H1 (cell line): ENCODE data around the gene MBTPS2. TPM values are rescaled to one million over a fixed set of nuclear protein-coding genes. Genes with fewer than 3 reads are reported as not detected.

Experiments
- CTCF ChIA-PET: fragments of 300-600 bp; sonication (Branson Sonifier 250); formaldehyde crosslinking; loops from one replicate; lab custom pipeline; 2021; ENCODE audit not compliant: partially characterized antibody; lab: Charles Lee
- POLR2A ChIA-PET: fragments of 300-600 bp; sonication (Branson Sonifier 250); formaldehyde crosslinking; loops from one replicate; lab custom pipeline; 2021; ENCODE audit warnings: inconsistent platforms; ENCODE audit not compliant: partially characterized antibody; lab: Charles Lee
- DNase-seq, 2 experiments: peaks; one replicate each; pipeline versions ENCODE4 v3.0.0 to v3.0.0-alpha.2; 2010 to 2022; ENCODE audit warnings: low spot score in 2 of 2, low read depth in 1 of 2, mixed read lengths in 1 of 2
- FAIRE-seq: peaks from 2 replicates; lab custom pipeline; 2011; peaks lifted over from hg19 to GRCh38; lab: Jason Lieb, UNC
- H2AFZ ChIP-seq: 2 replicates; pipeline ENCODE4 v1.8.1; 2012; ENCODE audit warnings: low read length, inconsistent platforms
- H2AK5ac ChIP-seq: 2 replicates; pipeline ENCODE4 v1.6.1; 2013; ENCODE audit warnings: low read depth, low read length
- H2BK120ac ChIP-seq: replicated peaks from 2 replicates; pipeline ENCODE3; 2013; ENCODE audit warnings: low read depth, low read length, inconsistent platforms
- H2BK12ac ChIP-seq: 2 replicates; pipeline ENCODE4 v1.6.1; 2013; ENCODE audit warnings: low read depth, low read length
- H2BK15ac ChIP-seq: 2 replicates; pipeline ENCODE4 v1.6.1; 2013; ENCODE audit warnings: low read length
- H2BK20ac ChIP-seq: 2 replicates; pipeline ENCODE4 v1.6.1; 2013; ENCODE audit warnings: low read length
- H2BK5ac ChIP-seq: 2 replicates; pipeline ENCODE4 v1.6.1; 2013; ENCODE audit warnings: low read depth, low read length
- H3K14ac ChIP-seq: 2 replicates; pipeline ENCODE4 v1.6.1; 2013; ENCODE audit warnings: inconsistent platforms; ENCODE audit not compliant: insufficient read length
- H3K18ac ChIP-seq: 2 replicates; pipeline ENCODE4 v1.6.1; 2013; ENCODE audit warnings: low read length; ENCODE audit errors: extremely low read depth
- H3K23ac ChIP-seq: 2 replicates; pipeline ENCODE4 v1.6.1; 2013; ENCODE audit warnings: inconsistent platforms; ENCODE audit not compliant: insufficient read length
- H3K23me2 ChIP-seq: 2 replicates; pipeline ENCODE4 v1.6.1; 2013; ENCODE audit warnings: low read depth, low read length
- H3K27ac ChIP-seq: 2 replicates; pipeline ENCODE4 v1.6.1; 2011; ENCODE audit warnings: low read depth, low read length, inconsistent platforms
- H3K27me3 ChIP-seq, 4 experiments: replicated peaks in 1 of 4; 1 replicate in 1 of 4; 2 replicates in 3 of 4; pipeline versions ENCODE4 v1.6.1 to v1.8.1; 2011 to 2013; ENCODE audit warnings: low read length in 3 of 4, mild to moderate bottlenecking in 3 of 4, inconsistent platforms in 2 of 4, mixed read lengths in 2 of 4, moderate library complexity in 1 of 4; ENCODE audit not compliant: control insufficient read depth in 3 of 4, insufficient read depth in 3 of 4; ENCODE audit errors: extremely low read depth in 1 of 4
- H3K36me3 ChIP-seq, 4 experiments: 2 replicates each; pipeline versions ENCODE4 v1.6.1 to v1.8.1; 2011 to 2013; ENCODE audit warnings: mild to moderate bottlenecking in 4 of 4, low read length in 3 of 4, moderate library complexity in 2 of 4, control low read depth in 1 of 4, inconsistent platforms in 1 of 4; ENCODE audit not compliant: insufficient read depth in 4 of 4, control insufficient read depth in 2 of 4
- H3K4ac ChIP-seq: replicated peaks from 2 replicates; pipeline ENCODE3; 2013; ENCODE audit warnings: low read length, low read depth, mixed read lengths, inconsistent platforms; ENCODE audit not compliant: insufficient read length
- H3K4me1 ChIP-seq, 4 experiments: replicated peaks in 1 of 4; 1 replicate in 1 of 4; 2 replicates in 3 of 4; pipeline versions ENCODE4 v1.6.1 to v1.8.1; 2011 to 2013; ENCODE audit warnings: low read length in 3 of 4, inconsistent platforms in 2 of 4, mixed read lengths in 1 of 4; ENCODE audit not compliant: insufficient read depth in 4 of 4, control insufficient read depth in 3 of 4
- H3K4me2 ChIP-seq, 2 experiments: 2 replicates each; pipeline versions ENCODE4 v1.6.1 to v1.8.1; 2011 to 2013; ENCODE audit warnings: low read depth in 2 of 2, low read length in 2 of 2, control low read depth in 1 of 2, inconsistent platforms in 1 of 2, mild to moderate bottlenecking in 1 of 2; ENCODE audit not compliant: insufficient read depth in 1 of 2
- H3K4me3 ChIP-seq, 4 experiments: fragments of 200-600, 300-600 bp in 1 of 4; sonication (generic), shearing (Covaris generic), sonication (Bioruptor Twin) in 1 of 4; 2 replicates each; pipeline versions ENCODE4 v1.5.1 to v1.8.1; 2011 to 2016; ENCODE audit warnings: low read length in 4 of 4, low read depth in 3 of 4, control low read depth in 2 of 4, inconsistent platforms in 2 of 4, mild to moderate bottlenecking in 2 of 4, mixed read lengths in 1 of 4, moderate library complexity in 1 of 4; ENCODE audit not compliant: insufficient read depth in 2 of 4; ENCODE audit errors: extremely low read depth in 1 of 4
- H3K56ac ChIP-seq: replicated peaks from 2 replicates; pipeline ENCODE3; 2013; ENCODE audit warnings: low read depth, mild to moderate bottlenecking, mixed read lengths, low read length, inconsistent platforms; ENCODE audit not compliant: insufficient read length
- H3K79me1 ChIP-seq: 2 replicates; pipeline ENCODE4 v1.6.1; 2013; ENCODE audit warnings: low read depth, low read length, control low read depth
- H3K79me2 ChIP-seq, 2 experiments: 2 replicates each; pipeline versions ENCODE4 v1.6.1 to v1.8.1; 2012 to 2013; ENCODE audit warnings: low read length in 2 of 2, mild to moderate bottlenecking in 2 of 2, inconsistent platforms in 1 of 2; ENCODE audit not compliant: insufficient read depth in 2 of 2, control insufficient read depth in 1 of 2
- H3K9ac ChIP-seq, 4 experiments: replicated peaks in 1 of 4; 1 replicate in 1 of 4; 2 replicates in 3 of 4; pipeline versions ENCODE4 v1.6.1 to v1.8.1; 2011 to 2013; ENCODE audit warnings: low read depth in 3 of 4, low read length in 3 of 4, control low read depth in 2 of 4, mild to moderate bottlenecking in 2 of 4, moderate library complexity in 2 of 4, inconsistent platforms in 1 of 4; ENCODE audit errors: extremely low read depth in 1 of 4
- H3K9me3 ChIP-seq, 2 experiments: 2 replicates each; pipeline versions ENCODE4 v1.6.1 to v1.8.1; 2012 to 2013; ENCODE audit warnings: mild to moderate bottlenecking in 2 of 2, moderate library complexity in 2 of 2, control low read depth in 1 of 2, inconsistent platforms in 1 of 2, low read depth in 1 of 2, low read length in 1 of 2, mixed read lengths in 1 of 2; ENCODE audit not compliant: insufficient read depth in 2 of 2
- H4K20me1 ChIP-seq, 2 experiments: replicated peaks in 1 of 2; 2 replicates each; pipeline versions ENCODE3 to v1.8.1; 2011 to 2013; ENCODE audit warnings: inconsistent platforms in 2 of 2, low read length in 2 of 2, mild to moderate bottlenecking in 1 of 2; ENCODE audit not compliant: insufficient read depth in 2 of 2, control insufficient read depth in 1 of 2
- H4K5ac ChIP-seq: 2 replicates; pipeline ENCODE4 v1.6.1; 2013; ENCODE audit warnings: low read length, low read depth, mixed read lengths, inconsistent platforms; ENCODE audit not compliant: insufficient read length
- H4K8ac ChIP-seq: 2 replicates; pipeline ENCODE4 v1.8.0; 2013; ENCODE audit warnings: mild to moderate bottlenecking, moderate library complexity, low read length, inconsistent platforms; ENCODE audit not compliant: insufficient read depth; ENCODE audit errors: extremely low read depth
- H4K91ac ChIP-seq: replicated peaks from 2 replicates; pipeline ENCODE3; 2013; ENCODE audit warnings: low read length, mixed read lengths, inconsistent platforms; ENCODE audit not compliant: insufficient read length
- BRCA1 ChIP-seq: IDR thresholded peaks from 2 replicates; pipeline ENCODE4 v1.6.1; 2012; ENCODE audit warnings: low read depth, low read length, improper control_type of control experiment
- JUN ChIP-seq: IDR thresholded peaks from 2 replicates; pipeline ENCODE4 v1.6.1; 2011; ENCODE audit warnings: low read depth, mild to moderate bottlenecking, improper control_type of control experiment, low read length
- SP1 ChIP-seq: IDR thresholded peaks from 2 replicates; pipeline ENCODE4 v1.6.1; 2011; ENCODE audit warnings: low read depth, low read length
- WGBS, 2 experiments: shearing (Covaris generic) in 1 of 2; methylation state at CpG; one replicate each; pipeline versions ENCODE4 v1.1.6 to v1.1.7; 2013 to 2015; ENCODE audit warnings: low lambda C conversion rate in 2 of 2, mixed read lengths in 2 of 2, inconsistent platforms in 1 of 2, low coverage in 1 of 2, missing lambda C conversion rate in 1 of 2; ENCODE audit not compliant: insufficient replicate concordance in 2 of 2, insufficient coverage in 1 of 2, insufficient read length in 1 of 2; ENCODE audit errors: extremely low coverage in 1 of 2, missing lambda C conversion rate in 1 of 2; 5-methylcytosine and 5-hydroxymethylcytosine counted together
- polyA plus RNA-seq, 7 experiments: library from polyadenylated mRNA; depleted of rRNA in 3 of 7; stranded (reverse) in 5 of 7; unstranded in 2 of 7; fragments of >200 nt in 5 of 7; fragments of 200-250 nt in 2 of 7; gene quantifications; 1 replicate in 5 of 7; 2 replicates in 1 of 7; 4 replicates in 1 of 7; pipeline versions ENCODE4 v1.2.1 to v1.2.3, GENCODE V29; 2011 to 2013; ENCODE audit warnings: missing spikeins in 2 of 7, mixed read lengths in 2 of 7
- total RNA-seq: library from RNA; stranded (reverse); fragmentation: NEBNext Ultra II Directional; extraction: Animal tissue kit (Norgen Biotek cat#: 25700); gene quantifications from 2 replicates; pipeline ENCODE4 v1.2.1, GENCODE V29; 2021
- TF ChIP-seq, protein P1 (sequence below), 3 experiments: IDR thresholded peaks; 1 replicate in 2 of 3; 2 replicates in 1 of 3; pipeline versions ENCODE4 v1.5.1 to v1.6.1; 2011; ENCODE audit warnings: low read length in 3 of 3, mild to moderate bottlenecking in 3 of 3, inconsistent platforms in 2 of 3, low read depth in 1 of 3, moderate library complexity in 1 of 3; ENCODE audit not compliant: insufficient read depth in 1 of 3; ENCODE audit errors: control extremely low read depth in 1 of 3
- TF ChIP-seq, protein P2 (sequence below): IDR thresholded peaks from 2 replicates; pipeline ENCODE4 v1.6.1; 2011; ENCODE audit warnings: low read length, improper control_type of control experiment

The MBTPS2 gene
- total and polyA plus RNA-seq, 2 of the 8 experiments (the other 6 are each of a cell fraction or from before 2014, with no cell fraction given) = 4.3 to 7.4 TPM

DNA sequence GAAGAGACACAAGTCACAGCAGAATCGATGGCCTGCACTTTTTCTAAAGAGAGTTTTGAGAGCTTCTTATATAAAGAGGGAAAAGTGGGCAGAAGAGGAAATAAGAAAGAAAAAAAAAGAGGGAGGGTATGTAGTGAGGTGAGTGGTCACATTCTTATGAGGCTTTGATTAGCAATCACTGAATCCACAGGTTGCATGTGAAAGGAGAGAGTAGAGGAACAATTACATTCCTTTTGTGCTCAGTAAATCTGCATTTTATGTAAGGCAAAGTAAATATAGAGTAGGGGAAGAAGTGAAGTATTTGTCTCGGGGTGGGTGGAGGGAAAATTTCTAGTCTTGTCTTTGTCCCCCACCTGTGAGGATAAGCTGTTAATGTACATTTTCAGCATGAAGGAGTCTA lies 26.8 kb upstream of the MBTPS2 start:
- no peaks in the 10 kb centered on the region for H3K23me2 ChIP-seq
- H3K4me1 ChIP-seq = peaks cover 0 to 7% (median 4%) of the 10 kb centered on the region in 4 experiments; a peak in 3 of 7 replicates
- DNase-seq = no peak
- no peak overlapping the region for H2BK120ac ChIP-seq
- CTCF ChIA-PET = interaction anchor here (0.6 to 2.0 kb wide), 4 partner anchors 25 to 120 kb away, joined by 3 to 7 read pairs (median 5); no protein-coding TSS in a partner anchor
- H2BK15ac ChIP-seq = no peak overlapping the region
- 0 out of 2 replicates have a peak overlapping the region, but pooled peaks have one; percentile 29 for H2BK12ac ChIP-seq
- H4K8ac ChIP-seq = no peak overlapping the region
- H3K36me3 ChIP-seq = 0 out of 8 replicates have a peak, but pooled peaks cover 0 to 5% (median 0%) of the 10 kb centered on the region in 4 experiments
- no peaks in the 10 kb centered on the region for H3K27me3 ChIP-seq
- H3K56ac ChIP-seq = no peak overlapping the region
- no peak overlapping the region for H3K27ac ChIP-seq
- H3K4me3 ChIP-seq = no peak overlapping the region; a peak in 1 of 8 replicates
- H3K79me2 ChIP-seq = no peaks in the 10 kb centered on the region
- POLR2A ChIA-PET = interaction anchor here (2.1 kb wide), 1 partner anchor 10 kb away, joined by 9 read pairs; no protein-coding TSS in a partner anchor
- H2BK20ac ChIP-seq = no peak overlapping the region
- no peak overlapping the region for H3K23ac ChIP-seq
- no peak overlapping the region for H4K91ac ChIP-seq
- H3K79me1 ChIP-seq = no peaks in the 10 kb centered on the region
- no peak overlapping the region for H3K4ac ChIP-seq
- no peaks in the 10 kb centered on the region for H4K20me1 ChIP-seq
- H4K5ac ChIP-seq = no peak overlapping the region
- peaks cover 7 to 11% of the 10 kb centered on the region in 2 experiments; a peak in 2 of 4 replicates for H3K9me3 ChIP-seq
- no peak overlapping the region for H3K18ac ChIP-seq
- no peak overlapping the region for H3K9ac ChIP-seq
- H3K4me2 ChIP-seq = 0 out of 4 replicates have a peak overlapping the region, but pooled peaks of 1 of the 2 experiments have one; percentile 37
- H2AFZ ChIP-seq = no peak overlapping the region
- H2AK5ac ChIP-seq = no peak overlapping the region
- peak; percentile 32 for FAIRE-seq
- 0 out of 2 replicates have a peak overlapping the region, but pooled peaks have one; percentile 41 for H2BK5ac ChIP-seq
- no peak for TF ChIP-seq BRCA1
- TF ChIP-seq, protein P1, sequence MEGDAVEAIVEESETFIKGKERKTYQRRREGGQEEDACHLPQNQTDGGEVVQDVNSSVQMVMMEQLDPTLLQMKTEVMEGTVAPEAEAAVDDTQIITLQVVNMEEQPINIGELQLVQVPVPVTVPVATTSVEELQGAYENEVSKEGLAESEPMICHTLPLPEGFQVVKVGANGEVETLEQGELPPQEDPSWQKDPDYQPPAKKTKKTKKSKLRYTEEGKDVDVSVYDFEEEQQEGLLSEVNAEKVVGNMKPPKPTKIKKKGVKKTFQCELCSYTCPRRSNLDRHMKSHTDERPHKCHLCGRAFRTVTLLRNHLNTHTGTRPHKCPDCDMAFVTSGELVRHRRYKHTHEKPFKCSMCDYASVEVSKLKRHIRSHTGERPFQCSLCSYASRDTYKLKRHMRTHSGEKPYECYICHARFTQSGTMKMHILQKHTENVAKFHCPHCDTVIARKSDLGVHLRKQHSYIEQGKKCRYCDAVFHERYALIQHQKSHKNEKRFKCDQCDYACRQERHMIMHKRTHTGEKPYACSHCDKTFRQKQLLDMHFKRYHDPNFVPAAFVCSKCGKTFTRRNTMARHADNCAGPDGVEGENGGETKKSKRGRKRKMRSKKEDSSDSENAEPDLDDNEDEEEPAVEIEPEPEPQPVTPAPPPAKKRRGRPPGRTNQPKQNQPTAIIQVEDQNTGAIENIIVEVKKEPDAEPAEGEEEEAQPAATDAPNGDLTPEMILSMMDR (IDR thresholded peaks at IDR 0.05; ENCODE audit: control extremely low read depth in 1 of 3, insufficient read depth in 1 of 3, low read depth in 1 of 3, low read length in 3 of 3) = no peak
- TF ChIP-seq, protein P2, sequence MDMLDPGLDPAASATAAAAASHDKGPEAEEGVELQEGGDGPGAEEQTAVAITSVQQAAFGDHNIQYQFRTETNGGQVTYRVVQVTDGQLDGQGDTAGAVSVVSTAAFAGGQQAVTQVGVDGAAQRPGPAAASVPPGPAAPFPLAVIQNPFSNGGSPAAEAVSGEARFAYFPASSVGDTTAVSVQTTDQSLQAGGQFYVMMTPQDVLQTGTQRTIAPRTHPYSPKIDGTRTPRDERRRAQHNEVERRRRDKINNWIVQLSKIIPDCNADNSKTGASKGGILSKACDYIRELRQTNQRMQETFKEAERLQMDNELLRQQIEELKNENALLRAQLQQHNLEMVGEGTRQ = no peak
- TF ChIP-seq JUN = no peak
- TF ChIP-seq SP1 = peak; percentile 32; the same call in 1 of the 2 replicates
- H3K14ac ChIP-seq = no peak overlapping the region
- WGBS, 2 experiments = 63% methylated on average over 2 of the region's 2 CpGs; no CpG with 5 or more reads in 1 of the 2 experiments
